ENCODE data around the gene FOXP1. TPM values are rescaled to one million over a fixed set of nuclear protein-coding genes. Genes with fewer than 3 reads are reported as not detected.

FOXP1 gene
- total and polyA plus RNA-seq, 9 of the 15 experiments (the other 6 are each of a cell fraction or from before 2014, with no cell fraction given), result 7.7 to 34.5 (median 13.7) TPM

GRCh38 chr3:71441925-71442651 lies 141.4 kb downstream of the FOXP1 start (continued):
- no peak for TF ChIP-seq FIP1L1 (IDR thresholded peaks at IDR 0.05; ENCODE audit: low read depth, low read length, poor library complexity, severe bottlenecking)
- TF ChIP-seq NFYB (IDR thresholded peaks at IDR 0.05; ENCODE audit: extremely low read depth, insufficient read length), result no peak
- TF ChIP-seq RBM17 (IDR thresholded peaks at IDR 0.05; ENCODE audit: borderline replicate concordance, low read depth, low read length), result no peak
- no peak for TF ChIP-seq DMBX1 (CRISPR knock-in tag; IDR thresholded peaks at IDR 0.05; ENCODE audit: borderline replicate concordance)
- no peak for TF ChIP-seq FOXK2 (conservative IDR thresholded peaks at IDR 0.05 in 1 of 2, IDR thresholded peaks at IDR 0.05 in 1 of 2; ENCODE audit: low read depth in 2 of 2)
- TF ChIP-seq ZNF785 (CRISPR knock-in tag; IDR thresholded peaks at IDR 0.05), result no peak
- no peak for TF ChIP-seq NFIC (IDR thresholded peaks at IDR 0.05)
- TF ChIP-seq, protein P1, sequence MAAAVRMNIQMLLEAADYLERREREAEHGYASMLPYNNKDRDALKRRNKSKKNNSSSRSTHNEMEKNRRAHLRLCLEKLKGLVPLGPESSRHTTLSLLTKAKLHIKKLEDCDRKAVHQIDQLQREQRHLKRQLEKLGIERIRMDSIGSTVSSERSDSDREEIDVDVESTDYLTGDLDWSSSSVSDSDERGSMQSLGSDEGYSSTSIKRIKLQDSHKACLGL (CRISPR knock-in tag; IDR thresholded peaks at IDR 0.05; ENCODE audit: borderline replicate concordance, poor library complexity, severe bottlenecking), result no peak
- TF ChIP-seq, protein P2, sequence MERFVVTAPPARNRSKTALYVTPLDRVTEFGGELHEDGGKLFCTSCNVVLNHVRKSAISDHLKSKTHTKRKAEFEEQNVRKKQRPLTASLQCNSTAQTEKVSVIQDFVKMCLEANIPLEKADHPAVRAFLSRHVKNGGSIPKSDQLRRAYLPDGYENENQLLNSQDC (CRISPR knock-in tag; IDR thresholded peaks at IDR 0.05), result no peak
- no peak for TF ChIP-seq CAMTA2 (CRISPR knock-in tag; conservative IDR thresholded peaks at IDR 0.05)
- no peak for TF ChIP-seq TRIM25 (IDR thresholded peaks at IDR 0.05; ENCODE audit: borderline replicate concordance)
